T-cell (primary cell): ENCODE measurements around the gene SCYL1. TPM values are rescaled to one million over a fixed set of nuclear protein-coding genes. Genes with fewer than 3 reads are reported as not detected.

ENCODE experiments used
- ATAC-seq, 4 experiments: fragments of 200-7000 bp in 3 of 4; fragments of 150-1000 bp in 1 of 4; cut with Tn5 transposase; replicated peaks in 1 of 4; 1 replicate in 3 of 4; 2 replicates in 1 of 4; pipeline ENCODE4 v1.10.0; 2021; ENCODE audit warnings: moderate library complexity in 3 of 4, mild to moderate bottlenecking in 2 of 4, moderate number of reproducible peaks in 1 of 4
- CTCF ChIA-PET, 2 donors: fragments of 300-600 bp; sonication (Branson Sonifier 250); formaldehyde crosslinking; loops; one replicate each; lab custom pipeline; 2022; ENCODE audit warnings: antibody characterized with exemption in 2 of 2; lab: Charles Lee
- POLR2A ChIA-PET, 2 donors: fragments of 300-600 bp; sonication (Branson Sonifier 250); formaldehyde crosslinking; loops; one replicate each; lab custom pipeline; 2022; ENCODE audit warnings: antibody characterized with exemption in 2 of 2; lab: Charles Lee
- DNase-seq, 35 experiments: peaks; one replicate each; pipeline versions ENCODE4 v3.0.0 to v3.0.0-alpha.2; 2013 to 2023
- H3K27ac ChIP-seq: one replicate; pipeline ENCODE4 v1.5.1; 2013; ENCODE audit warnings: low read length
- H3K27me3 ChIP-seq, 2 experiments: replicated peaks in 1 of 2; 1 replicate in 1 of 2; 2 replicates in 1 of 2; pipeline versions ENCODE4 v1.6.1 to v1.7.0; 2013; ENCODE audit warnings: low read length in 1 of 2, mixed read lengths in 1 of 2; ENCODE audit not compliant: control insufficient read depth in 2 of 2, insufficient read depth in 2 of 2; ENCODE audit errors: extremely low read depth in 1 of 2
- H3K36me3 ChIP-seq, 2 donors: 1 replicate in 1 of 2; 2 replicates in 1 of 2; pipeline versions ENCODE4 v1.6.1 to v1.7.0; 2013; ENCODE audit warnings: low read length in 1 of 2; ENCODE audit not compliant: control insufficient read depth in 2 of 2, insufficient read depth in 1 of 2; ENCODE audit errors: extremely low read depth in 1 of 2
- H3K4me1 ChIP-seq, 2 experiments: 1 replicate in 1 of 2; 2 replicates in 1 of 2; pipeline versions ENCODE4 v1.6.1 to v1.7.0; 2013; ENCODE audit warnings: low read length in 2 of 2, mixed read lengths in 1 of 2; ENCODE audit not compliant: insufficient read depth in 2 of 2, control insufficient read depth in 1 of 2; ENCODE audit errors: extremely low read depth in 1 of 2
- H3K4me3 ChIP-seq, 2 donors: 1 replicate in 1 of 2; 2 replicates in 1 of 2; pipeline versions ENCODE4 v1.5.1 to v1.7.0; 2013; ENCODE audit warnings: mild to moderate bottlenecking in 2 of 2, low read length in 1 of 2, moderate library complexity in 1 of 2; ENCODE audit not compliant: control insufficient read depth in 1 of 2; ENCODE audit errors: extremely low read depth in 1 of 2
- H3K9me3 ChIP-seq: 2 replicates; pipeline ENCODE4 v1.7.0; 2013
- H3K27ac Mint-ChIP-seq, 2 donors: one replicate each; pipeline ENCODE4 v1.8.0; 2020 to 2021; ENCODE audit warnings: mild to moderate bottlenecking in 2 of 2, mixed read lengths in 2 of 2
- H3K27me3 Mint-ChIP-seq, 2 donors: one replicate each; pipeline ENCODE4 v1.8.0; 2021 to 2022; ENCODE audit warnings: mixed read lengths in 2 of 2
- H3K36me3 Mint-ChIP-seq: one replicate; pipeline ENCODE4 v1.8.0; 2021; ENCODE audit warnings: mixed read lengths
- H3K4me1 Mint-ChIP-seq, 3 donors: one replicate each; pipeline ENCODE4 v1.8.0; 2020 to 2022; ENCODE audit warnings: mixed read lengths in 3 of 3, mild to moderate bottlenecking in 1 of 3
- H3K4me3 Mint-ChIP-seq, 3 donors: one replicate each; pipeline ENCODE4 v1.8.0; 2020 to 2022; ENCODE audit warnings: mild to moderate bottlenecking in 3 of 3, mixed read lengths in 3 of 3, moderate library complexity in 3 of 3
- H3K9me3 Mint-ChIP-seq, 3 donors: one replicate each; pipeline ENCODE4 v1.8.0; 2020 to 2022; ENCODE audit warnings: mixed read lengths in 3 of 3
- WGBS: methylation state at CpG from one replicate; pipeline ENCODE4 v1.1.5; 2013; ENCODE audit warnings: missing lambda C conversion rate; ENCODE audit not compliant: insufficient coverage; 5-methylcytosine and 5-hydroxymethylcytosine counted together
- total RNA-seq, 35 experiments: library from RNA in 6 of 35; stranded (reverse) in 6 of 35; fragments of 120-200 nt in 1 of 35; gene quantifications; one replicate each; pipeline versions ENCODE4 v1.2.1 to v1.2.4 and lab custom pipeline; 2013 to 2026

Gene SCYL1
- total RNA-seq, 5 donors from 2014 or later (not counting 1 experiment from before 2014, with no cell fraction given) = 66.4 to 96.8 (median 76.8) TPM

DNA sequence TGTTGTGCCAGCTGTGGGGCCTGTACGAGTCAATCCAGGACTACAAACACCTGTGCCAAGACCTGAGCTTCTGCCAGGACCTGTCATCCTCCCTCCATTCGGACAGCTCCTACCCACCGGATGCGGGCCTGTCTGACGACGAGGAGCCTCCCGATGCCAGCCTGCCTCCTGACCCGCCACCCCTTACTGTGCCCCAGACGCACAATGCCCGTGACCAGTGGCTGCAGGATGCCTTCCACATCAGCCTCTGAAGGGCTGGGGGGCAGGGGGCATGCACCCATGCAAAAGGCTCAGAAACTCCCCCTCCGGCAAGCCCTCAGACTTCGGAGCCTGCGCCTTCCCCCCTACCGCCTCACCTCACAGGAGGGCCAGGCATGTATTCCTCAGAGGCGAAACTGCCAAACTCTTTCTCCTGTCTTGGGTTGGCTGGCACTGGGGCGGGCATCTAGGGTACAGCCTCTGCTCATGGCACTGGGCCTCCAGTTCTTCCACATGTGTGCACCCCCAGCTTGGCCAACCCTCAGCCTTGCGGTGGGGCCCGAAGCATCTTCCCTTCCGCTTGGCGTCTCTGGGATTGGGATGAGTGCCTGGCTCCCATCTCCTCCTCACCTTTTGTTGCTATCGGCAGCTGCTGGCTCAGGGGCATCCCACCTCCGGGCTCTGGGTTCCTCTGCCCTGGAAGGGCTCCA lies 48.7 kb downstream of the SCYL1 start:
- Mint-ChIP-seq H3K27me3 (no peaks in the 10 kb centered on the region), H3K9me3 (no peaks in the 10 kb centered on the region), H3K36me3 (peaks cover 9% of the 10 kb centered on the region), H3K4me3 (peak overlapping the region; percentile 83 to 98 (median 93)), H3K27ac (peak overlapping the region; percentile 89 to 95), H3K4me1 (peaks cover 65 to 72% (median 69%) of the 10 kb centered on the region in 3 donors)
- POLR2A ChIA-PET = no interaction called here
- ATAC-seq (no peak), DNase-seq (peak in 1 of 35 experiments; percentile 37)
- peak overlapping the region; percentile 63 to 83 for H3K4me3 ChIP-seq
- CTCF ChIA-PET = interaction anchor here in 1 of 2 donors (0.5 kb wide), 1 partner anchor 15 kb away, joined by 3 read pairs; no protein-coding TSS in a partner anchor
- peaks cover 34 to 81% of the 10 kb centered on the region in 2 experiments for H3K4me1 ChIP-seq
- peak overlapping the region; percentile 86 for H3K27ac ChIP-seq
- no peaks in the 10 kb centered on the region for H3K9me3 ChIP-seq
- no peaks in the 10 kb centered on the region for H3K27me3 ChIP-seq
- peaks cover under 1 to 11% of the 10 kb centered on the region in 2 donors for H3K36me3 ChIP-seq
- WGBS = 15% methylated on average over 19 of the region's 22 CpGs

- no peaks in the 10 kb centered on the region for H3K9me3 Mint-ChIP-seq
- H3K4me1 Mint-ChIP-seq = peaks cover 63 to 68% (median 65%) of the 10 kb centered on the region in 3 donors
- DNase-seq (peak; percentile 59 to 93 (median 74)), ATAC-seq (peak; percentile 27 to 39 (median 30))
- no peaks in the 10 kb centered on the region for H3K9me3 ChIP-seq
- CTCF ChIA-PET = no interaction called here
- 2% methylated on average over 29 of the region's 67 CpGs for WGBS
- POLR2A ChIA-PET = no interaction called here
- peak overlapping the region; percentile 95 to 96 for H3K27ac Mint-ChIP-seq
- peaks cover 5 to 10% of the 10 kb centered on the region in 2 donors for H3K36me3 ChIP-seq
- no peaks in the 10 kb centered on the region for H3K27me3 Mint-ChIP-seq
- H3K36me3 Mint-ChIP-seq = peaks cover 8% of the 10 kb centered on the region
- H3K27me3 ChIP-seq = no peaks in the 10 kb centered on the region
- peaks cover 31 to 81% of the 10 kb centered on the region in 2 experiments for H3K4me1 ChIP-seq
- peak overlapping the region; percentile 87 to 98 (median 93) for H3K4me3 Mint-ChIP-seq
- H3K4me3 ChIP-seq = peak overlapping the region; percentile 63 to 83
- H3K27ac ChIP-seq = peak overlapping the region; percentile 86
These were observed 49.4 kb downstream of the SCYL1 start for GRCh38 chr11:65574109-65574810.

DNA sequence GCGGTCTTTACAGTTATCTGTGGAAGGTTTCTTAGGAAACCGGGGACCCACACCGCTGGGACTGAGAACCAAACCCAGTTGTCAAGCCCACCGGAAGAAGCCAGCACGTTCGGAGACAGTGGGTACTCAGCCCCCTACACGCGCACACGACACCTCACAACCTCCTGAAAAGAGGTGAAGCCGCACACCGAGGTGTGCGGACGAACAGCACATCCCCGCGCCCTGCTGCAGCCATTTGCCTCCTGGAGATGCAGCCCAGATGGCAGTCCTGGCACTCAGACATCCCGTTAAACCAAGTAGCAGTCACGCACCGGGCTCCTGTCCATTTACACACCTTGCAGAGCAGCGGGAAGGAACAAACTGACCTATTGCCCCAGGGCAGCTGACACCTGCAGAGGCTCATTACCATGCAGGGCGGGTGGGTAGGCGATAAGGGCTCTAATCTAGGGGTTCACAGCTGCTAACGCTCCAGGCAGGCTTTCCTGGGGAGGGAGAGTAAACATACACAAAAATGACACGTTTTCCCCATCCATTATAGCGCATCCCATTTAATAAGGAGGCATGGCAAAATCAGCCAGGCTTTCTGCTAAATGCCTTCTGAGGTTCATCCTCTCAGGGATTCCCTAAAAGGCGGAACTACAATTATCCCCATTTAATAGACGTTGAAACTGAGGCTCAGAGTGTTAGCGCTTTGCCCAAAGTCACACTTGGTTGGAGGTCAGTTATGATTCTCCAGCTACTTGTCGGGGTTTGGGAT lies 50.1 kb downstream of the SCYL1 start:
- Histone ChIP-seq H3K27me3 (no peaks in the 10 kb centered on the region), H3K36me3 (peaks cover 10 to 15% of the 10 kb centered on the region in 2 donors), H3K4me1 (peaks cover 31 to 78% of the 10 kb centered on the region in 2 experiments), H3K27ac (peak overlapping the region; percentile 86), H3K4me3 (peak overlapping the region; percentile 63 to 79), H3K9me3 (no peaks in the 10 kb centered on the region)
- POLR2A ChIA-PET = interaction anchor here in 1 of 2 donors (0.6 kb wide), 1 partner anchor 28 kb away, joined by 3 read pairs; no protein-coding TSS in a partner anchor
- Mint-ChIP-seq H3K4me3 (peak overlapping the region; percentile 87 to 98 (median 93)), H3K9me3 (no peaks in the 10 kb centered on the region), H3K36me3 (peaks cover 11% of the 10 kb centered on the region), H3K4me1 (peaks cover 57 to 66% (median 64%) of the 10 kb centered on the region in 3 donors), H3K27me3 (no peaks in the 10 kb centered on the region), H3K27ac (peak overlapping the region; percentile 93 to 96)
- CTCF ChIA-PET = interaction anchor here (0.5 to 1.8 kb wide), 6 partner anchors 9 to 243 kb away, joined by 3 to 7 read pairs (median 4); partner anchors contain the start of gene PCNX3 (in 1 of the 2)
- peak in 14 of 35 experiments; percentile 24 to 72 (median 40) for DNase-seq
- peak; percentile 4 to 10 (median 6) for ATAC-seq
- WGBS = 1% methylated on average over 14 of the region's 28 CpGs

DNA sequence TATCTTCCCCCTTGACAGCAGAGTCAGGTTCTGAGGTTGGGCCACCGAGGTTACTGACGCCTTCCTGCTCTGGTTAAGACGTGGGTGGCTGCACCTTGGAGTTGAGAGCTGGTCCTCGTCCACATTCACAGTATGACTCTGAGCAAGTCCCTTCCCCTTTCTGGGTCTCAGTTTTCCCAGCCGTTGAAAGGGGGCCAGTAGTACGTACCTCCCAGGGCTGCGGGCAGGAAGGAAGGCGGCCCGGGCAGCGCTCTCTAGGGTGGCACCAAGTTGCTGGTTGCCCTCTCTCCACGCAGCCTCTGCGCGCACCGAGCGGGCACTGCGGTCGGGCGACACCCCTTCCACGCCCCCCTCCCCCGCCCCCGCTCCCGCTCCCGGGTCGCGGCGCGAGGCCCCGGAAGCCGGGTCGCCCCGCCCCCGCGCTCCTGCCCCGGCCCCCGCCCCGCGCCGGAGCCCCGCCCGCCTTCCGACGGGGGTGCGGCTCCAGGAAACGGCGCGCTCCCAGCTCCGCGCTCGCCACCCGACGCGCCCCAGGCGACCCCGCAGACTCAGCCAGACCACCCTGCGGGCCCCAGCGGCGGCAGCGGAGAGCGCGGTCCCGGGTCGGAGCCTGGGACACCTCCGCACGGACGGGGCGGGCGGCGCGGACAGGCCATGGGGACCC lies 50.8 kb downstream of the SCYL1 start, which contains the start of gene EHBP1L1:
Gene EHBP1L1, plus strand, starts transcription at position 486 of the 664 bp plus-strand sequence. CDS start 250 bp downstream, outside the sequence.
- Histone ChIP-seq H3K9me3 (no peaks in the 10 kb centered on the region), H3K4me1 (peaks cover 31 to 75% of the 10 kb centered on the region in 2 experiments), H3K27me3 (no peaks in the 10 kb centered on the region), H3K27ac (peak within 1 kb of the TSS; percentile 86), H3K4me3 (peak within 1 kb of the TSS; percentile 78 to 79), H3K36me3 (peaks cover 10 to 22% of the 10 kb centered on the region in 2 donors)
- Mint-ChIP-seq H3K4me1 (peaks cover 54 to 64% (median 58%) of the 10 kb centered on the region in 3 donors), H3K4me3 (peak within 1 kb of the TSS; percentile 87 to 98 (median 93)), H3K27me3 (no peaks in the 10 kb centered on the region), H3K9me3 (no peaks in the 10 kb centered on the region), H3K27ac (peak within 1 kb of the TSS; percentile 93 to 96), H3K36me3 (peaks cover 12% of the 10 kb centered on the region)
- WGBS = 0% methylated on average over 48 of the region's 69 CpGs
- DNase-seq (peak; percentile 51 to 87 (median 71)), ATAC-seq (peak; percentile 43 to 54 (median 47))
- POLR2A ChIA-PET = interaction anchor here (0.5 to 0.7 kb wide), 3 partner anchors 10 to 29 kb away, joined by 3 to 4 read pairs (median 3); no protein-coding TSS in a partner anchor
- CTCF ChIA-PET = interaction anchor here (0.5 to 1.8 kb wide), 6 partner anchors 9 to 242 kb away, joined by 3 to 7 read pairs (median 4); partner anchors contain the start of gene PCNX3 (in 1 of the 2)

DNA sequence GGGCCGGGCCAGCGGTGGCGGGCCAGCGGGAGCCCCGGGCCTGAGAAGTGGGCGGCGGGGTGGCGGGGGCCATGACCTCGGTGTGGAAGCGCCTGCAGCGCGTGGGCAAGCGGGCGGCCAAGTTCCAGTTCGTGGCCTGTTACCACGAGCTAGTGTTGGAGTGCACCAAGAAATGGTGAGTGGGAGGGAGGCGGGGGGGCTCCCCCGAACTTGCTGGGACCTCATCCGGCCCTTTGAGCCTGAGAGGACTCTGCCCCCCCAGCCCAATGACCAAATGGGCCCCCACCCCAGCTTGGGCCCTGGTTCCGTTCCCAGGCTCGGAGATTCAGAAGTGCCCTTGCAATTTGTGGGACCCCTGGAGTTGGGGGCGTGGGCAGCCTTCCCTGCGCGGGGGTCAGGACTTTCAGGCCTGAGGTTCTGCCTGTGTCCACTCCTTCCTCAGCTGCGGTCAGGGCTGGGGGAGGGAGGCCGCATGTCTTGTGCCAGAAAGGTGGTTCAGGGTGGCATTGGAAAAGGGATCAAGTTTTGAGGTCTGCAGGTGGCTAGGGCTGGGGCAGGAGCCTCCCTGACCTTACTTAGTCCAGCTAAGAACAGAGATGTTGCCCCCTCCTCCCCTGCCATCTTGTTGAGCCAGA lies 51.5 kb downstream of the SCYL1 start:
- POLR2A ChIA-PET = interaction anchor here (0.5 to 0.7 kb wide), 2 partner anchors 10 to 30 kb away, joined by 3 to 4 read pairs; no protein-coding TSS in a partner anchor
- H3K36me3 ChIP-seq = peaks cover 10 to 27% of the 10 kb centered on the region in 2 donors
- peak overlapping the region; percentile 80 to 98 (median 84) for H3K4me3 Mint-ChIP-seq
- peaks cover 12% of the 10 kb centered on the region for H3K36me3 Mint-ChIP-seq
- no peaks in the 10 kb centered on the region for H3K9me3 Mint-ChIP-seq
- peak overlapping the region; percentile 43 for H3K27ac ChIP-seq
- no peaks in the 10 kb centered on the region for H3K27me3 ChIP-seq
- H3K27ac Mint-ChIP-seq = peak overlapping the region; percentile 86
- no peaks in the 10 kb centered on the region for H3K27me3 Mint-ChIP-seq
- H3K4me3 ChIP-seq = peak overlapping the region; percentile 73 to 78
- peaks cover 48 to 58% (median 51%) of the 10 kb centered on the region in 3 donors for H3K4me1 Mint-ChIP-seq
- DNase-seq (no peak), ATAC-seq (peak in 1 of 4 experiments; percentile 0)
- CTCF ChIA-PET = interaction anchor here (0.5 to 1.8 kb wide), 8 partner anchors 10 to 69 kb away, joined by 3 to 7 read pairs (median 4); partner anchors contain the start of gene PCNX3 (in 1 of the 2)
- H3K4me1 ChIP-seq = peaks cover 25 to 68% of the 10 kb centered on the region in 2 experiments
- 2% methylated on average over 21 of the region's 26 CpGs for WGBS
- no peaks in the 10 kb centered on the region for H3K9me3 ChIP-seq
